ENCODE results near the gene SIK3. TPM values are rescaled to one million over a fixed set of nuclear protein-coding genes. Genes with fewer than 3 reads are reported as not detected.

SIK3 gene
- total RNA-seq, 1 donor from 2014 or later = 29.4 TPM

GRCh38 chr11:117016747-117017146 lies 81.5 kb downstream of the SIK3 start:
- TF ChIP-seq CTCF (IDR thresholded peaks at IDR 0.05; ENCODE audit: unreplicated experiment) = no peak
- no peaks in the 10 kb centered on the region for H3K9me3 Mint-ChIP-seq (ENCODE audit: unreplicated experiment)
- no peaks in the 10 kb centered on the region for H3K27me3 Mint-ChIP-seq (ENCODE audit: unreplicated experiment)
- no peak overlapping the region for H3K4me3 Mint-ChIP-seq (ENCODE audit: unreplicated experiment)
- H3K36me3 Mint-ChIP-seq (ENCODE audit: low read depth, unreplicated experiment) = no peaks in the 10 kb centered on the region
- H3K4me1 Mint-ChIP-seq (ENCODE audit: unreplicated experiment) = peaks cover 3% of the 10 kb centered on the region
- no peak for DNase-seq (ENCODE audit: low spot score)
- H3K27ac Mint-ChIP-seq (ENCODE audit: unreplicated experiment) = no peak overlapping the region

GRCh38 chr11:117016246-117016645 lies 82.0 kb downstream of the SIK3 start:
- no peak overlapping the region for H3K4me3 Mint-ChIP-seq (ENCODE audit: unreplicated experiment)
- H3K36me3 Mint-ChIP-seq (ENCODE audit: low read depth, unreplicated experiment) = no peaks in the 10 kb centered on the region
- no peak overlapping the region for H3K27ac Mint-ChIP-seq (ENCODE audit: unreplicated experiment)
- no peak for DNase-seq (ENCODE audit: low spot score)
- no peaks in the 10 kb centered on the region for H3K27me3 Mint-ChIP-seq (ENCODE audit: unreplicated experiment)
- H3K4me1 Mint-ChIP-seq (ENCODE audit: unreplicated experiment) = peaks cover 3% of the 10 kb centered on the region
- TF ChIP-seq CTCF (IDR thresholded peaks at IDR 0.05; ENCODE audit: unreplicated experiment) = no peak
- no peaks in the 10 kb centered on the region for H3K9me3 Mint-ChIP-seq (ENCODE audit: unreplicated experiment)

- Mint-ChIP-seq H3K27me3 (ENCODE audit: unreplicated experiment) (no peaks in the 10 kb centered on the region), H3K4me1 (ENCODE audit: unreplicated experiment) (peaks cover 10% of the 10 kb centered on the region), H3K9me3 (ENCODE audit: unreplicated experiment) (no peaks in the 10 kb centered on the region), H3K4me3 (ENCODE audit: unreplicated experiment) (no peak overlapping the region), H3K27ac (ENCODE audit: unreplicated experiment) (no peak overlapping the region), H3K36me3 (ENCODE audit: low read depth, unreplicated experiment) (no peaks in the 10 kb centered on the region)
- TF ChIP-seq CTCF (IDR thresholded peaks at IDR 0.05; ENCODE audit: unreplicated experiment) = no peak
- DNase-seq (ENCODE audit: low spot score) = no peak
Observed at GRCh38 chr11:117011541-117011898, 86.7 kb downstream of the SIK3 start.

GRCh38 chr11:117010808-117011540 lies 87.3 kb downstream of the SIK3 start:
- TF ChIP-seq CTCF (IDR thresholded peaks at IDR 0.05; ENCODE audit: unreplicated experiment) = no peak
- DNase-seq (ENCODE audit: low spot score) = no peak
- Mint-ChIP-seq H3K9me3 (ENCODE audit: unreplicated experiment) (no peaks in the 10 kb centered on the region), H3K27me3 (ENCODE audit: unreplicated experiment) (no peaks in the 10 kb centered on the region), H3K4me1 (ENCODE audit: unreplicated experiment) (peaks cover 16% of the 10 kb centered on the region), H3K4me3 (ENCODE audit: unreplicated experiment) (no peak overlapping the region), H3K27ac (ENCODE audit: unreplicated experiment) (no peak overlapping the region), H3K36me3 (ENCODE audit: low read depth, unreplicated experiment) (no peaks in the 10 kb centered on the region)

GRCh38 chr11:117009905-117010605 lies 88.2 kb downstream of the SIK3 start:
- Mint-ChIP-seq H3K27ac (ENCODE audit: unreplicated experiment) (no peak overlapping the region), H3K4me1 (ENCODE audit: unreplicated experiment) (peaks cover 20% of the 10 kb centered on the region), H3K27me3 (ENCODE audit: unreplicated experiment) (no peaks in the 10 kb centered on the region), H3K4me3 (ENCODE audit: unreplicated experiment) (no peak overlapping the region), H3K36me3 (ENCODE audit: low read depth, unreplicated experiment) (no peaks in the 10 kb centered on the region), H3K9me3 (ENCODE audit: unreplicated experiment) (no peaks in the 10 kb centered on the region)
- TF ChIP-seq CTCF (IDR thresholded peaks at IDR 0.05; ENCODE audit: unreplicated experiment) = no peak
- no peak for DNase-seq (ENCODE audit: low spot score)
